GM23248 (cell line): Measurements from ENCODE around the gene KRTAP16-1.

Experiments
- EZH2 ChIP-seq: fragments of 200-600 bp; sonication (generic); IDR thresholded peaks from 2 replicates; pipeline ENCODE4 v1.6.1; 2018; ENCODE audit warnings: antibody characterized with exemption, mild to moderate bottlenecking; ENCODE audit not compliant: insufficient read depth, poor library complexity, severe bottlenecking
- EZH2phosphoT487 ChIP-seq: fragments of 200-600 bp; sonication (generic); IDR thresholded peaks from 2 replicates; pipeline ENCODE4 v1.6.1; 2018; ENCODE audit warnings: antibody characterized with exemption, moderate library complexity, mild to moderate bottlenecking, low read depth; ENCODE audit not compliant: insufficient read depth

- TF ChIP-seq EZH2 (no peak), EZH2phosphoT487 (no peak)
These were observed 25.1 kb downstream of the KRTAP16-1 start for GRCh38 chr17:41284043-41284442.
